Body of pancreas (tissue), 4 donors: ENCODE results near the gene JAGN1. TPM values are rescaled to one million over a fixed set of nuclear protein-coding genes. Genes with fewer than 3 reads are reported as not detected.

ENCODE experiments used
- ATAC-seq: fragments of 150-250 bp; one replicate; pipeline ENCODE4 v1.9.1; 2016
- DNase-seq, 4 donors: peaks; one replicate each; pipeline ENCODE4 v3.0.0-alpha.2; 2019
- H3K27ac ChIP-seq, 4 donors: fragments of 200-600 bp; sonication (generic); 1 replicate in 3 of 4; 2 replicates in 1 of 4; pipeline versions ENCODE4 v1.5.1 to v1.6.1; 2016 to 2019; ENCODE audit warnings: mild to moderate bottlenecking in 1 of 4, mixed read lengths in 1 of 4, moderate library complexity in 1 of 4
- H3K27me3 ChIP-seq, 2 donors: fragments of 200-600 bp; sonication (generic); one replicate each; pipeline ENCODE4 v1.6.0; 2016; ENCODE audit warnings: mild to moderate bottlenecking in 1 of 2
- H3K36me3 ChIP-seq, 2 donors: fragments of 200-600 bp; sonication (generic); replicated peaks in 1 of 2; 2 replicates each; pipeline ENCODE4 v1.5.1; 2016; ENCODE audit warnings: low read depth in 2 of 2; ENCODE audit not compliant: insufficient read depth in 1 of 2
- H3K4me1 ChIP-seq: fragments of 200-600 bp; sonication (generic); one replicate; pipeline ENCODE4 v1.6.0; 2016
- H3K4me3 ChIP-seq, 2 donors: fragments of 200-600 bp; sonication (generic); 1 replicate in 1 of 2; 2 replicates in 1 of 2; pipeline ENCODE4 v1.5.1; 2016 to 2019
- H3K9me3 ChIP-seq, 3 donors: fragments of 200-600 bp; sonication (generic); 1 replicate in 2 of 3; 2 replicates in 1 of 3; pipeline ENCODE4 v1.5.1; 2016
- CTCF ChIP-seq, 7 experiments: fragments of 450-650 bp in 4 of 7; fragments of 200-600 bp in 3 of 7; sonication (generic) in 3 of 7; IDR thresholded peaks; one replicate each; pipeline ENCODE4 v1.5.1; 2016 to 2019; ENCODE audit warnings: antibody characterized with exemption in 7 of 7
- POLR2A ChIP-seq, 3 donors: fragments of 450-650 bp; IDR thresholded peaks; one replicate each; pipeline ENCODE4 v1.6.1; 2016; ENCODE audit warnings: antibody characterized with exemption in 3 of 3, mild to moderate bottlenecking in 2 of 3
- WGBS, 2 donors: methylation state at CpG; one replicate each; pipeline ENCODE4 v1.1.5; 2017; 5-methylcytosine and 5-hydroxymethylcytosine counted together
- intact Hi-C: fragments of 100-400 bp; cut with DNase I; formaldehyde crosslinking; loops from one replicate; pipeline ENCODE4 v1.15.1; 2023
- total RNA-seq, 2 donors: library from RNA; depleted of rRNA; stranded (reverse); fragments of >200 nt; gene quantifications; one replicate each; pipeline ENCODE4 v1.1.0, GENCODE V29; 2016

The JAGN1 gene
- total RNA-seq, 2 donors from 2014 or later = 5.6 to 19.7 TPM

GRCh38 chr3:9917820-9918219 is 27.4 kb downstream of the JAGN1 start:
- H3K27ac ChIP-seq = peak overlapping the region in 3 of 4 donors; percentile 89 to 93 (median 91)
- no peak for TF ChIP-seq POLR2A (IDR thresholded peaks at IDR 0.05)
- TF ChIP-seq CTCF (IDR thresholded peaks at IDR 0.05) = no peak
- 39 to 40% methylated on average over 1 to 10 of the region's 10 CpGs for WGBS, 2 donors
- ATAC-seq (no peak), DNase-seq (peak in 1 of 4 donors; percentile 15)
- intact Hi-C loops = no loop called here
- no peaks in the 10 kb centered on the region for H3K9me3 ChIP-seq
- H3K4me1 ChIP-seq = peaks cover 49% of the 10 kb centered on the region
- no peak overlapping the region for H3K4me3 ChIP-seq
- H3K27me3 ChIP-seq = no peaks in the 10 kb centered on the region
- H3K36me3 ChIP-seq = no peaks in the 10 kb centered on the region

- Histone ChIP-seq H3K36me3 (no peaks in the 10 kb centered on the region), H3K4me1 (peaks cover 48% of the 10 kb centered on the region), H3K4me3 (no peak overlapping the region), H3K27ac (no peak overlapping the region), H3K9me3 (no peaks in the 10 kb centered on the region), H3K27me3 (no peaks in the 10 kb centered on the region)
- 83 to 92% methylated on average over 8 of the region's 8 CpGs for WGBS, 2 donors
- no peak for ATAC-seq
- intact Hi-C loops = no loop called here
- TF ChIP-seq CTCF (IDR thresholded peaks at IDR 0.05) (no peak), POLR2A (IDR thresholded peaks at IDR 0.05) (no peak)
- DNase-seq = no peak
These were observed 28.0 kb downstream of the JAGN1 start for GRCh38 chr3:9918261-9919038.

GRCh38 chr3:9928158-9928557 is 37.7 kb downstream of the JAGN1 start:
- DNase-seq = no peak
- intact Hi-C loops = no loop called here
- 71 to 93% methylated on average over 1 to 22 of the region's 23 CpGs for WGBS, 2 donors
- ATAC-seq = no peak
- TF ChIP-seq CTCF (IDR thresholded peaks at IDR 0.05) (no peak), POLR2A (IDR thresholded peaks at IDR 0.05) (no peak)
- no peak overlapping the region for H3K27ac ChIP-seq
- H3K4me3 ChIP-seq = no peak overlapping the region
- H3K27me3 ChIP-seq = no peaks in the 10 kb centered on the region
- H3K36me3 ChIP-seq = no peaks in the 10 kb centered on the region
- H3K4me1 ChIP-seq = peaks cover 12% of the 10 kb centered on the region
- no peaks in the 10 kb centered on the region for H3K9me3 ChIP-seq

GRCh38 chr3:9930804-9931418 is 40.5 kb downstream of the JAGN1 start:
- 98 to 100% methylated on average over 3 to 4 of the region's 4 CpGs for WGBS, 2 donors
- H3K27ac ChIP-seq = no peak overlapping the region

More at GRCh38 chr3:9930804-9931418, 40.5 kb downstream of the JAGN1 start:
- peaks cover 33% of the 10 kb centered on the region for H3K4me1 ChIP-seq
- ATAC-seq (no peak), DNase-seq (no peak)
- H3K27me3 ChIP-seq = no peaks in the 10 kb centered on the region
- H3K36me3 ChIP-seq = no peaks in the 10 kb centered on the region
- H3K4me3 ChIP-seq = no peak overlapping the region
- TF ChIP-seq CTCF (IDR thresholded peaks at IDR 0.05) (no peak), POLR2A (IDR thresholded peaks at IDR 0.05) (no peak)
- intact Hi-C loops = no loop called here
- H3K9me3 ChIP-seq = no peaks in the 10 kb centered on the region
